Adipose tissue (tissue), 3 donors: ENCODE data around the gene TXK. TPM values are rescaled to one million over a fixed set of nuclear protein-coding genes. Genes with fewer than 3 reads are reported as not detected.

Experiments used
- H3K27ac ChIP-seq: one replicate; pipeline ENCODE4 v1.5.1; 2013; ENCODE audit warnings: low read depth, low read length
- WGBS, 3 donors: extraction: QIAGEN DNeasy Blood & Tissue Kit; methylation state at CpG; one replicate each; pipeline ENCODE4 v1.1.7; 2013; 5-methylcytosine and 5-hydroxymethylcytosine counted together
- polyA plus RNA-seq, 3 donors: library from polyadenylated mRNA; stranded (reverse); fragments of 200-250 nt; gene quantifications; one replicate each; pipeline ENCODE4 v1.2.3, GENCODE V29; 2013
- donor health status: healthy with polysubstance abuse.
- donor health status: Bipolar disorder and iron deficiency.
- donor health status: healthy.

Gene TXK
- polyA plus RNA-seq, 3 donors = 0.45 to 0.87 TPM; not detected in 1

DNA sequence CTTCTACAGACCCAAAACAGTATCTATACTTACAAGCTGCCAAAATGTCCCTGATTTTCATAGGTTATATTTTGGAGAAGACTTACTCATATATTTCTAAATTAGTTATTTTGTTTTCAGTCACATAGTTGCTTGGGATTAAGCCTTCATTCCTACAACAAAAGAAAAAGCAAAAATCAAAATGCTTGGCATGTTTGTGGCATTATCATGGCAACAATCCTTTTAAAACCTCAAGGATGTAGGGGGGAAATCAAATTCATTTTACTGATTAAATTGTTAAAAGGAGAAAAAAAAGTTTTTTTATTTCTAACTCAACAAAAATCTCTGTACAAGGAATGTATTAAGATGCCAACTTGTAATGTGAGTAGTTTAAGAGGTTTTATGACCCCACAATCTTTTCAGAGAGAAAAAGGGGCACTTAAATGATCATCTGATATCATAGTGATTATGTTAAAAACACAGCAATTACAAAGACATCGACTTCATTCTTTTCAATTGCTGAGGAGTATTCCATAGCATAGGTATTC lies 23.5 kb downstream of the TXK start:
- WGBS, 3 donors = 78 to 87% (median 79%) methylated on average over 1 of the region's 1 CpG

DNA sequence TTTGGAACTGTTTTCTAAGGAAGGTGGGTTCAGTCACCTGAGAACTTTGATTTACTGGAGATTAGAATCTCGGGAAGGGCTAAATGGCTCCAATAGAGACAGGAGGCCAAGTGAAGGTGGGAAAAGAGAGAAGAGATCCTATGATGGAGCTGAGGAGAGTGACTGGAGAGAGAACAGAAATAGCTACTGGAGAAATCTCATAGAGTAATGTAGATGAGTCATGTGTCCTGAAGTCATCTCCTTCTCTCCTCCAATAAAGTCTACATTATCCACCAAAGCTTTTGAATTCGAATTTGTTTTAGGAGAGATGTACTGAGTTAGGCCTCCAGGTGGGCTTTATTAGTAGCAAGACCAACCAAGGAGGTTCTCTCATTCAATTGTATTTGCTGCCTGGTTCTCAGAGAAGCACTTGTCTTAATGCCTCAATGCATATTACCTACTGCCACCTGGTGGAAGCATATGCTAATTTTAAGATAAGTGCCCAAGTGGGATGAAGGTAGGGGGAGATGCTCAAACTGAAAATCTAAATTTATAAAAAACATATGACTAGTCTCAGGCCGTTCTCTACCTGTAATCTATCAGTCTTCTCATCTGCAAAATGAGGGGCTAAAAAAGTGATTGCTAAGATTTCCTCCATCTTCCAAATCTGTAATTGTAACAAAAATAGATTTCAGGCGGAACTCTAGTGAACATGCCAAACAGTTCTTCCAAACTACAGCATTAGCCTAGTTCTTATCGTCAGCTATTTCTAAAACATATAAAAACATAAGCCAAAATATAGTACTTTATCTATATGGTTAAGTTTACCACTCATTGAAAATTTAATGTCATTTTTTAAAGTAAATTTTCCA lies 24.4 kb downstream of the TXK start:
- no peak overlapping the region for H3K27ac ChIP-seq
- 52 to 71% (median 70%) methylated on average over 5 of the region's 5 CpGs for WGBS, 3 donors

More for the DNA sequence above, 23.5 kb downstream of the TXK start:
- no peak overlapping the region for H3K27ac ChIP-seq

DNA sequence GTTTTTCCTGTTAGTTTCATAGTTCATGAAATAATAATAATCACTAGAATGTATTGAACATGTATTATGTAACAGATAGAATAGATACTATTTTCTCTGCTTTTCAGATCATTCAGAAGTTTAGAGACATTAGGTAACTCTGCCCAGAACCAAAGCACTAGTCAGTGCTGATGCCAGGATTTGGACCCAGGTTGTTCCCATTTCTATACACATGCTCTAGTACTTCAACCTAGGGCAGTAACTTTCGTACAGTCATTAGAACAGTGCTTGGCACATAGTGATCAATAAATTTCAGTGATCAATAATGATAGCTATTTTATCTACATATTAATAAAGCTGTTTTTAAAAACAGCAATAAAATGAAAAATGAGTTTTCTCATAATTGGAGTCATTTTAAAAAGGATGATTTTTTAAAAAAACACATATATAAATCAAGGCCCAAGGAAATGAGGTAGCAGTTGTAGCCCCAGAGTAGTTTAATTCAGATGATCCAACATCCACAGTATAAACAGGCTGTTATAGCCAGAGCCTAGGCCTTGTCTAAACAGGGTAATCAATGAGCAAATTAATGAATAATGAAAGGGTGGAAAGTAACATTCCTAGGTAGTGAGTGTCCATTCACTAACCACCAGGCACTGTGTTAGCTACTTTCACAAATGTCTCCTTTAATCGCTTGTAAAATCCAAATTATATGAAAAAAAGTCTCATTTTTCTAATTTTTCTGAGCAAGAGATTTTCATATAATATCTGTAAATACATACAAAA lies 25.6 kb downstream of the TXK start:
- H3K27ac ChIP-seq = no peak overlapping the region
- WGBS, 3 donors = 80 to 95% (median 92%) methylated on average over 2 of the region's 2 CpGs

DNA sequence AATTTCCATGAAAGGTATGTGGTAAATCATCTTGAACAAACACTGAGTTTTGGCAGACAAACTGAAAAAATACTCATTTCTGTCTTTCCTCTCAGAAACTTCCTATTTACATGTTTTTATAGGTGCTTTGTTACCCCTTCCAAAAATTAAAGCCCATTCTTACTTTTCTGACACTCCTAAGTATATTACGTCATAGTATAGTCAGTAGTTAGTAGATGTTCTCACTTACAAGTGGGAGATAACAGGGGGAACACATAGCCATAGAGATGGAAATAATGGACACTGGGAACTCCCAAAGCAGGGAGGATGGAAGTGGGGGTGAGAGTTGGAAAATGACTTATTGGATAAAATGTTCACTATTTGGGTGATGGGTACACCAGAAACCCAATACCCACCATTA lies 28.8 kb downstream of the TXK start:
- WGBS, 3 donors = 88 to 98% (median 96%) methylated on average over 1 of the region's 1 CpG
- H3K27ac ChIP-seq = no peak overlapping the region

DNA sequence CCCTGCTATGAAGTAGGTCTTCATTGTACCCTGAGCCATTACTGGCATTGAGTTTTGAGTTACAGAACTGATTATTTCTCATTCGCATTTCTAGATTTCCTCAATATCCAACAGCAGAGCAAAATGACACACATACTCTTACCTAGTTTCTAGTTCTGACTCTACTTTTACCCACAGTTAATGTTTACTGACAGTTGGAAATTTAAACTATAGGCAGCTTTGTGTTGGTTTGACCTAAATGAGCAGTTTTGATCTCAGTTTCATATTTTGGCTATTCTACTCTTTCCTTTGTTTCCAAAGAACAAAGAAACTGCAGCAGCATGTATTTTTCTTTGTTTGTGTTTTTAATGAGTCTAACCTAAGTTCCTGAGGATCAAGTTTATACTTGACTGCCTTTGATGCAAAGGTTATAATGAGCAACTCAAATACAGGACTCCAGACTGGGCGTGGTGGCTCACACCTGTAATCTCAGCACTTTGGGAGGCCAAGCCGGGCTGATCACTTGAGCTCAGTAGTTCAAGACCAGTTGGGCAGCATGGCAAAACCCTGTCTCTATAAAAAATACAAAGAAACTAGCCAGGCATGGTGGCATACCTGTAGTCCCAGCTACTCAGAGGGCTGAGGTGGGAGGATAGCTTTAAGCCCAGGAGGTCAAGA lies 30.4 kb downstream of the TXK start:
- H3K27ac ChIP-seq = no peak overlapping the region
- 86 to 96% (median 93%) methylated on average over 3 of the region's 3 CpGs for WGBS, 3 donors

DNA sequence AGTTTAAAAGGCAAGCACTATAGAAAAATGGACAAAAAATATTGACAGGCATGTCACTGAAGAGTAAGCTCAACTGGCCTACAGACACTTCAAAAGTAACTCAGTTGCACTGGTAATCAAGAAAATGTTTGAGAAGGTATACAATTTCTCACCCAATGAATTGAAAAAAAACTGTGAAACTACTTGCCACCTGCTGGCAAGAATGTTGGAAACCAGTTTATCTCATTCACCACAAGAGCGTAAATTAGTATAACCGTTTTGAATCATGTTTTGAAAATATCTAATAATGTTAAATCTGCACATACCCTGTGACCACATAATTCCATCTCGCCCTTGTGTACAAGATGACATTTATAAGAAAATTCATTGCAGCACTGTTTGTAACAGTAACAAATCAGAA lies 31.7 kb downstream of the TXK start:
- 74 to 86% (median 79%) methylated on average over 3 of the region's 3 CpGs for WGBS, 3 donors

DNA sequence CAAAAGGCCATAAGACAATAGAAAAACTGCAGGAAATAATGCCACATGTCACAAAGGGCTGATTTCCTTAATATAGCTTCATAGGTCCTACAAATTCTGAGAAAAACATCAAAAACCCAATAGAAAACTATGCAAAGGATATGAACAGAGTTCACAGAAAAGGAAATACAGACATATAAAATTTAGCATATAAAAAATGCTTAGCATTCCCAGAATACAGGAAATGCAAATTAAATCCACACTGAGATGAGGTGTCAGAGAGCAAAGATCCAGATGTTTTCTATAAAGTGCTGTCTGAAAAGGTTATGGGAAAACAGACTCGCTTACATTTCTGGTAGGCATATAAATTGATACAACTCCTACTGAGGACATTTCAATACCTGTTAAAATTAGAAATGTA lies 33.8 kb downstream of the TXK start:
- H3K27ac ChIP-seq = no peak overlapping the region
- 58 to 92% (median 65%) methylated on average over 1 of the region's 1 CpG for WGBS, 3 donors

More for the DNA sequence above, 31.7 kb downstream of the TXK start:
- no peak overlapping the region for H3K27ac ChIP-seq

DNA sequence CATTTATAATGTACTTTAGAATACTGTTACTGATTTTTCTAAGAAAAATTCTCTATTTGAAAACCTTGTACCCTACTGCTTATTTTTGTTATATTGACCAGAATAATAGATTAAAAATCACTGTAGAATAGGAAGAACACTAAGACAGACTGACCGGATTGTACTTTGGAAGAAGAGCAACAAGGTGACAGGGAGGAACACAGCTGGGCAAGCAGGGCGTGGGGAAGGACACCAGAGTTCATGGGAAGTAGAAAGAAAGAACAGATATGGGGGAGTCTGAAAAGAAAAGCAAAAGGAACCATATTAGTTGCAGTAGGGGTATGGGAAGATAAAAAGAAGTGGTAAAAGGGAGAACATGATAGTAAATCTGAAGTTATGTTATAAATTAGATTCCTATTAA lies 38.6 kb downstream of the TXK start:
- no peak overlapping the region for H3K27ac ChIP-seq
- WGBS, 3 donors = 72 to 76% (median 75%) methylated on average over 2 of the region's 2 CpGs

DNA sequence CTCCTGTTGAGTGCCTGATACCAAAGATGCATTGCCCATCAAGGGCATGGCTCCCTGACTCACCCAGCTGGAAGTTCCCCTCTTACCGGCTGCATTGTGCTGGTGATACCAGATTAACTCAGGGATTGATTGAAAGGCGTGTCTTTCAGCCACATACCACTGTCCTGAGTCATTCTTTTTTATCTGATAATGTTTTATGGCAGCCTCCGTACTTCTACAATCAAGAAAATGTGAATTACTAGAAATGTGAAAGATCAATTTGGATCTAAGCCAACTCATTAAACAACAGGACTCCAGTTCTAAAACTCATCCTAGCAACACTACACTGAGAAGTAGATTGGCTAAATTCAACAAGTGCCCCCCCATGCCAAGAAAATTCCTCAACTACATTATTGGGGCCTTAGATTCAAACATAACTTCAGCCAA lies 40.0 kb downstream of the TXK start:
- WGBS, 3 donors = 47 to 70% (median 67%) methylated on average over 3 of the region's 3 CpGs
- H3K27ac ChIP-seq = no peak overlapping the region

DNA sequence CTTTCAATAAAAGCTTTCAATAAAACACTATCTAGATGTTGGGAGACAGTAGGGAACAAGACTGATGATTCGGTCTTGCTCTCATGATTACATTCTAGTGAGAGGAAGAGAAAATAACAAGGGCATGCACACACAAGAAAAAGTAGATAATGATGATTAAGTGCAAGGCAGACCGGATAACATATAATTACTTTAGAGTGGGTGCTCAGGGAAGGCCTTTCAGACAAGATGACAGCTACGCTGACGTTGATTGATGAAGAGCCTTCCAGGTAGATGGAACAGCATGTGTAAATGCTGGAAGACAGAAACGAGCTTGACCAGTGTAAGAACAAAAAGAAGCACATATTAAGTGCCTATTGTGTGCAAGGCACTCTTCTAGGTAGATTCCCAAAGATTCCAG lies 43.4 kb downstream of the TXK start:
- no peak overlapping the region for H3K27ac ChIP-seq
- WGBS, 3 donors = 71 to 77% (median 76%) methylated on average over 5 of the region's 5 CpGs

DNA sequence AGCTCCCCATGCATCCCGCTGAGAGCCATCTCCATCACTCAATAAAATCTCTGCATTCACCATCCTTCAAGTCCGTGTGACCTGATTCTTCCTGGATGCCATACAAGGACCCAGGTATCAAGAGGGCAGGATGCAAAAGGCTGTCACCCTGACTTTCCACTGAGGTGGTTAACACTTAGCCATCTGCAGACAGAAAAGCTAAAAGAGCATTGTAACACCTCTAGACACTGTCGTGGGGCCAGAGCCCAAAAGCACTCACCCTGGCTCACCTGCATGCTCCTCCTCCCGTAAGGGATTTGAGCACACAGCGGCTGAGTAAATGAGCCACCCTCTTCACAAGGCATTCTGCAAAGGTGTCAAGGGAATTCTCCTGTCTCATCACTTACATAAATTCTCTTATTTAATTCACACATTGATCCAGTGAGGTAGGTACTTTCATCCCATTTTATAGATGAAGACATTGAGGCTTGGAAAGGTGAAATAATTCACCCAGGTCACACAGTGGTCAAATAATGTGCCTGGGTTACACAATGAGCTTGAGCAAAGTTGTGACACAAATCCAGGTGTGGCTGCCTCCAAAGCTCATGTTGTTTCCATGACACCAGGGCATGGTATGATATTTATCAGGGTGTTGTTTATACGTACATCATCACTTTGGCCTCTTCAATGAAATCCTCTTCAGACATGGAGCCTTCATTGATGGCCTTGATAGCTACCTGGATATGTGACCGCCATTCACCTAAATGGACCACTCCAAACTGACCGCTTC lies 48.0 kb downstream of the TXK start:
- 66 to 68% (median 68%) methylated on average over 8 of the region's 8 CpGs for WGBS, 3 donors
- no peak overlapping the region for H3K27ac ChIP-seq

DNA sequence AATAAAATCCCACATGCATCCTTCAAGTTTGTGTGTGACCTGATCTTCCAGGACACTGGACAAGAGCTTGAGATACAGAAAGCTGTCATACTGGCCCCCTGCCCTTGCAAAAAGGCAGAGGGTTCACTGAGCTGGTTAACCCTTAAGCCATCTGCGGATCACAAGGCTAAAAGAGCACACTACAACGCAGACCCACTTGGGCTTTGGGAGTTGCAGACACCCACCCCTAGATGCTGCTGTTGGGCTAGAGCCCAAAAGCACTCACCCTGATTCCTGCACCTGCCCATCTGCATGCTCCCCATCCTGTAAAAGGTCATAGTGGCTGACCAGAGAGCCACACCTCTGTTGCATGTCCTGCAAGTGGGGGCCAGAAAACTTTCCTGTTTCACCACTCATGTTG lies 51.1 kb downstream of the TXK start:
- 74 to 90% (median 85%) methylated on average over 2 of the region's 2 CpGs for WGBS, 3 donors
- H3K27ac ChIP-seq = no peak overlapping the region

DNA sequence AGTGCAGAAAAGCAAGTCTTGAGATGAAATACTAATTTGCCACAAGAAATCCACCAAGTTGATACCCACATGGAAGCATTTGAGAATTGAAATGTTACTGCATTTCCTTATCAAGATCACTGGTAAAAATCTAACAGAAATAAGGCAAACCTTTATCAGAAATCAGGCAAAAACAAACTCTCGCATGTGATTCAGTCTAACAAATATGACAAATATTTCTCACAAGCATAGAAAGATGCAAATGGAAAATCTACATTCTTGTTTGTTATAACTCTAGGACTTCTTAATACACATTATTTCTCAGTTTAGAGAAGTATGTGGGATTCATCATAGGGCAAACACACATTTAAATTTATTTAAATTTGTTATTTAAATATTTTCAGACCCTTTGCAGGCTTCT lies 52.9 kb downstream of the TXK start:
- H3K27ac ChIP-seq = no peak overlapping the region
- WGBS, 3 donors = 67 to 70% (median 68%) methylated on average over 1 of the region's 1 CpG

DNA sequence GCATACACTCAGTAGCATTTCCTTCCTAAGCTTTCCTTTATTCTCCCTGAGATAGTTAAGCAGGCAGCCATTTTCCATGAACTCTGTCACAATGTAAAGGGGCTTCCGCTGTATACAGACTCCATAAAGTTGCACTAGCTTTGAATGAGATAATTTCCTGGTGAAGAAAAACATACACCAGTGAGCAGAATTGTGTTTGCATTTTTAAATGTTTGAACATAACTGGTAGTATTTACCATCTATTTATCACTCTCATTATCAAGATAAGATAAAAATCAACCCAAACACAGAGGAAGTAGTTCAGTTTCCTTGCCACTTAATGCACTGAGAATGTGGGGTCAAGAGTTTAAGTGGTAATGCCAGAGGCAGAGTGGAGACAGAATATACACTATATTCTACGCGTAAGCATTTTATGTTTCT lies 54.1 kb downstream of the TXK start:
- WGBS, 3 donors = 58 to 73% (median 64%) methylated on average over 3 of the region's 3 CpGs
- H3K27ac ChIP-seq = no peak overlapping the region

DNA sequence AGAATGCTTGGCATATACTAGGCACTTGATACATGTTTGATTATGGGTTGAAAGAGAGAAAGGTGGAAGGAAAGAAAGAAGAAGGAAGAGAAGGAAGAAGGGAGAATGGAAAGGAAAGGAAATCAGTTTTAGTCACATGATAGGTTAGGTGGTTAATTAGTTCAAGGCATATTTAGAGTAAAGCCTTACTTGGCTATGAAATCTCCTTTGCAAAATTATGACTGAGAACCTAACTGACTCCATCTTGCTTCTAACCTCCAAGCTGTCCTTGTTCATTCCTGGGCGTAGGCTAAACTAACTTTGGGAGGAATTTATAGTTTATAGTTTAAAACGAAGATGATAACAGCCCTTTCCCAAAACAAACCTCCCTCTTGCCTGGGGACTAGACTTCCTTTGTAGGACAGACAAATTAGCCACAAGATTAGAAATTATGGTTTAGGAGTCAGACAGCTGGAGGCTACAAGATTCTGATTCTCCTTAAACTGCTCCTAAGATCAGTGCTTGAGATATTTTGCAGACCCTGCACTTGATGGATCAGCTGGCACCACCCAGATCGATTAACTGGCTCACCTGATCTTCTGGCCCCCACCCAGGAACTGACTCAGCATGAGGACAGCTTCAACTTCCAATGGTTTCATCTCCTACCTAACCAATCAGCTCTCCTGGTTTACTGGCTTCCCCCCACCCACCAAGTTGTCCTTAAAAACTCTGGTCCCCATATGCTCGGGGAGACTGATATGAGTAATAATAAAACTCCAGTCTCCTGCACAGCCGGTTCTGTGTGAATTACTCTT lies 55.0 kb downstream of the TXK start:
- 61 to 76% (median 75%) methylated on average over 5 of the region's 5 CpGs for WGBS, 3 donors
- no peak overlapping the region for H3K27ac ChIP-seq

DNA sequence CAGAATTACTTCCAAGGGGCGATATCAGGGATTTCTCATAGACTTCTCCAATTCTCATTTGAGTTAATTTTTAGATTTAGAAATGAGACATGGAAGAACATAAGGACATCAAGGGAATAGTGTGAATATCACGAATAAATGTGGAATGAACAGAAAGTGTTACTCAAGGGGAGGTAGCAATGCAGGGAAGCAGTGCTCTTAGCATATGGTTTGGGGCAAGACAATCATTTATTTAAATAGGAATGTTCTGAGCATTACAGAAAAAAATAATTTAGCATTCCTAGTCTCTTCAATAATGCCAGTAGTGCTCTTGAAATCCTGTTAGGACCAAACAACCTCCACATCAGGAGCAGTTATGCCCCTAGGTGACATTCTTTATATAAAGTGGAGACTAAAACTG lies 55.6 kb downstream of the TXK start:
- WGBS, 3 donors = 68 to 96% (median 93%) methylated on average over 2 of the region's 2 CpGs

DNA sequence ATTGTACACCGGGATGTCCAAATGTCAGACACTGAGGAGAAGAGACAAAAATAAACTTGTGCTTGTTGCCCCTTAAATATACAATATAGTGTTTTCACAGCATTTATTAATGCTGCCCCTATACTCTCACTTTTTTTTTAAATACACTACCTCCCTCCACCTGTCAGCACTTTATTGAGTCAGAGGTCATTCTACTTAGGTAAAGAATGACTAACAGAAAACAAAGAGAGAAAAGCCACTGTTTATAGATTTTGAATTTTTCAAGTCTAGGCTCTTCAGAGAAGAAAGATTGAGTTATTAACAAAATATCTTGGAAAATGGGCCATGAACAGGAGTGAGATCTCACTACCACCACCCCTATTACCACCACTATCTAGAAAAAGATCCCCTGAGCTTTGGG lies 59.4 kb downstream of the TXK start:
- WGBS, 3 donors = 76 to 100% (median 90%) methylated on average over 1 of the region's 1 CpG

More for the DNA sequence above, 55.6 kb downstream of the TXK start:
- H3K27ac ChIP-seq = no peak overlapping the region

More for the DNA sequence above, 59.4 kb downstream of the TXK start:
- H3K27ac ChIP-seq = no peak overlapping the region
